NCI-H1417 treated with DMSO at 0.1 percent for 48 hours (cell line): ENCODE data around the gene CARMIL1.

Experiments used
- DNase-seq: peaks from one replicate; lab custom pipeline; 2025; lab: John Stamatoyannopoulos, UW

The CARMIL1 gene

DNA sequence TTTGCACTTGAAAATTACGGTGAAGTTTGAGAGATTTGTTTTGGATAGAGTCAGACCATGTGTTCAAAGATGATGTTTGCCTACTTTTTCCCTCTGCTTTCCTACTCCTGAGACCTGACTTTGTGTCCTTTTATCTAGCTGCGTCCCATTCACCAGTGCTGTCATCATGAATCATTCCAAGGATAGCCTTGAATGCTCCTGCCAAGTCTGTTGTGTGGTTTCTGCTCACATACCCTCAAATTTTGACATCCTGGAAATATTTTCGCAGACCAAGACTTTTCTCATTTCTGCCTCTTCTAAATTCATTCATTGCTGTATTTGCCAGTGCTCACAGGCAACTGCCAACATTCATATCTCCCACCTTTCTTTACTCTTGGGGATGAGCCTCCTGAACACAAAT is 197.0 kb downstream of the CARMIL1 start:
- DNase-seq: no peak

DNA sequence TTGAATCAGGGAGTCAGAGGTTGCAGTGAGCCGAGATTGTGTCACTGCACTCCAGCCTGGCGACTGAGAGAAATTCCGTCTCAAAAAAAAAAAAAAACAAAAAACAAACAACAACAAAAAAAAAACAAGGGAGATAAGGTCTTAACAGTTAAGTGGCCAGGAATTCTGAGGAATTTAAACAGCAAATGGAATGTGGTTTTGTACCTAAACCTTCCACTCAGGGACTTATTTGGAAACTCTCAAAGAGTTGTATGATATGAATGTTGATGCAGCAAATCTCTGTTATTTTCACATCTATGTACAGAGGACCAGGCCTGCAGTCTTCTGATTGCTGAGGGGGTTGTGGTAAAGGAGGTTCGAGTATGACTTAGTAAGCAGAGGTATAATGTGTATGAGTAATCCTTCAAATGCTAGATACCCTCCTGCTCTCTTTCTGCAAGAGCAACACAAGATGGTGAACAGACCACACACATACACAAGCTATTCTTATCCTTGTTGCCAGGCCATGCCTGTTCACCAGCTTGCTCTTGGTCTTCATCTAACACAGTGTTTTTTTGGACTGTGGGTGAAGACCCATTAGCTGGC is 197.9 kb downstream of the CARMIL1 start:
- DNase-seq: no peak

DNA sequence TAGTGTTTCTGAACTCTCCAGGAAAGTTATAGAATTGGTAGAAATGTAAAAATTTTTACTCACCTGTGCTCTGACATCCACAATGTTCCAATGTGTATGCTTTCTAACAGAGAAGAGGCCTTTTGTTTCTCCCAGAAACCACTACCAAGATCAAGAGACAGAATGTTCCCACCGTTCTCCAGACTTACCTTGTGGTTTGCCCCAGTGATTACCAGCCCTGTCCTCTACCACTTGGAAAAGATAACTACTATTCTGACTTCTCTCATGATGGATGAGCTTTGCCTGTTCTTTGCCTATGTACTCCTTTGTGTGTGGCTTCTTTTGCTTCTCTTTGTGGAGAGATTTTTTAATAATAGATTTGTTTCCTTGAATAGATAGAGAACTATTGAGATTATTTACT is 199.8 kb downstream of the CARMIL1 start:
- no peak for DNase-seq

DNA sequence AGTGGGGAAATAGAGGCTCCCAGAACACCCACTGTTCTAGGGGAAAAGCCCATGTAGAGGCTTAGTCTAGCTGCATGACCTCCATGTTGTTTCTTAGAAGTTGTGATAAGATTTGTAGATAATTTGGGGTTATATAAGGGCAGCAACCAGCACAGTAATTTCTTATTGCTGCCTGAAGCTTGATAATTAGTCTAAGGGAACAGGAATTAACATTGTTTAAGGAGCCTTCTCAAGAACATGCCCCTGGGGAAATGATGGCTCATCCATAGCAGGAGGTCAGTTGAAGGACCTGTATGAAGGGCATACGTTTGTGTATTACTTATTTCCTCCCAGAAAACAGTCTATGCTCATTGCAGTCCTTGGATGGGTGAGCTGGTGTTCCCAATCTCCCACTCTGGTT is 202.1 kb downstream of the CARMIL1 start:
- DNase-seq: no peak

DNA sequence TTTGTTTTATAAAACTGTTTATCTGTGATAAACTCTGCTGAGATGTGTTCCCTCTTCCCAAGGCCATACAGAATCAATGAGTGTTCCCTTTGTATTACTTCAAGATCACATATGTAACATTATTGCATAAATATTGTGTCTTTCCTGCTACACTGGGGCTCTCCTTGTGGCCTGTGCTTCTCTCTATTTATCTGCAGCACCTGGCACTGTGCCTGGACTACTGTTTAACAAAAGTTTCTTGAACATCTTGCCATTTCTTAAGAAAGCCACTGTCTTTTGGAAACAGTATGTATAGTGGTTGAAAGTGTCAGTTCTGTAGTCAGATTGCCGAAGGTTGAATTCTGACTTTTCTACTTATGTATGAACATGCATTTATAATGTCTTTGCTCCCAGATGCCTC is 203.8 kb downstream of the CARMIL1 start:
- DNase-seq: no peak

DNA sequence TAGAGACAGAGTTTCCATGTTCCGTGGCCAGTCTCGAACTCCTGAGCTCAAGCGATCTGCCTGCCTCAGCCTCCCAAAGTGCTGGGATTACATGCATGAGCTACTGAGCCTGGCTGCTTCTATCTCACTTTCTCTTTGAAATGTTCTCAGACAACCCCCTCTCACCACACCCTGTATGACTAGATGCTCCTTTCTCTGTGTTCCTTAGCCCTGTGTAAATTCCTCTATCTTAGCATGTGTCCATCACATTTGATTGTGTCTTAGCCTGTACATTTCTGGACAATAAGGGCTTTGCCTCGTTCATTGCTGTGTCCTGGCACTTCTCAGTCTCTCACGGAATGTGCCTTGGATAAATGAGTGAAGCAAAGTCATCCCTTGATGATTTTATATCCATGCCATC is 204.8 kb downstream of the CARMIL1 start:
- DNase-seq: no peak

DNA sequence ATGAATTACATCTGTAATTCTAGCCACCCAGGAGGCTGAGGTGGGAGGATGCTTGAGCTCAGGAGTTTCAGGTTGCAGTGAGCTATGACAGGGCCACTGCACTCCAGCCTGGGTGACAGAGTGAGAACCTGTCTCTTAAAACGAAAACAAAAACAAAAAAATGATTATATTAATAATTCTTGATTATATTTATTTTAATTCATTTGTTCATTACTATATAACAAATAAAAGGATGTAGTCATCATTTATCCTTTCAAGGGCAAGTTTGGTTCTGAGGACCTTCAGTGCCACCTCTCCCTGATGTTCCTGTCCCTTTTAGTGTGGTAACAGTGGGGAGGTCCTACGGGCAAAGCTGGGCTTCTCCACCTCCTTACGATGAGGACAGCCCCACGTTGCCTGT is 205.7 kb downstream of the CARMIL1 start:
- DNase-seq: no peak

DNA sequence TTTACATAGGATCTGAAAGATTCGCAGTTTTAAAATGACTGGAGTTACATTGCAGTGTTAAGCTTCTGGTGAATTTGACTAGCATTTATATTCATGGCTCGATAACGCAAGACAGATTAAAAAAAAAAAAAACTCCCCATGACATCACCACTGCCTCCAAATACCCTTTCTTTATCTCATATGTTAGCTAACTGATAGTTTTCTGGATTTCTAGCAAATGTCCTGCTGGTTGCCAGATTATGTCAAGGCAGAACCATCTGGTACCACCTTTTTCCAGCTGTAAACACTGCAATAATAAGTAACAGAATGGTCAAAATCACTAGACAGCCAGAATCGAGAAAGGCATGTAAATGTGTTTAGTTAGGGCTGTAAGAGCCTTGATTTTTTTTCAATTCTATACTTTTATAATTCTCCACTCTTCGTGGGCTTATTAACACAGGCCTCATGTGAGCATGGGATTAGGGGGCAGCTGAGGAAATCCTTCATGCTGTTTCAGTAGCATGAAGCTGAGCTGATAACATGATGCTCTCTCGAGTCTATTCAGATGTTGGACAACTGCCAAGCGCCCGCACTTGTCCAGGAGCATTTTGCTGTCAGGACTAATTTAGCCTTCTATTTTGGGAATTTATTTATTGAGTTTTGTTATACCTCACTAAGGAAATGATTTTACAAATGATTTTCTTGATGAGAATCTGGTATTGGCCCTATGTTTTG is 206.8 kb downstream of the CARMIL1 start:
- DNase-seq: peak; percentile 36

DNA sequence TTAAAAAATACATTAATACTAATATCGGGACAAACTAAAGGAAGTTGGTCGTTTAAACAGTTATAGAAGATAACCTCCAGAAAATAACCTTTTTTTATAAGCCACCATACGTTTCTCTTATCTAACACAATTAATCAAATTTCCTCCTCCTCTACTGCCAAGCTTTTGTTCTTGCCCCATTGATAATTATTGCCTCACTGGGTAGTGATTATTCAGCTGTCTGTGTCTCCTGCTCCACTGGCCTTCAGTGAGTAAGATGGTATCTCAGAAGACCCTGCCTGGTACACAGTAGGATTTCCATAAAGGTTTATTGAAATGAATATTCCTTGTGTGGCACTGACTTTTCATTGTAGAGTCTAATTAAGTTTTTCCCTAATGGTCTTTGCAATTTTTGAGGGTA is 207.4 kb downstream of the CARMIL1 start:
- no peak for DNase-seq

DNA sequence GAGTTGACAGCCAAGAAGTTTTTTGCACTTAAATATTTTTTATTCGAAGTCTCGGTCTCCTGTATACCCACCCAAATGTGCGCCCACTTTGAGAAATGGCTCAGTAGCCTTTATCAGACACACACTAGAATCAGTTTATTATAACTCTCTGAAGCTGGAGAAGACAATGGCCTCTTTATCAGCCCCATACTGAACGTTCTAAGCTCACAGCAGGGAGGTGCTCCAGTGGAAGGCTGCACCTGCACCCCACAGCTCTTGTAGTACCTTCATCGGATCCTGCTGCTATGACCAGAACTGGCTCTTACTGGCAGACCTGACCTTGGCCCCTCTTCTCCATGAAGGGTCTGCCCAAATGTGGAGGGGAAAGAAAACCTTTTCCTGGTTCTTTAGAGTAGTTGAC is 207.8 kb downstream of the CARMIL1 start:
- no peak for DNase-seq

DNA sequence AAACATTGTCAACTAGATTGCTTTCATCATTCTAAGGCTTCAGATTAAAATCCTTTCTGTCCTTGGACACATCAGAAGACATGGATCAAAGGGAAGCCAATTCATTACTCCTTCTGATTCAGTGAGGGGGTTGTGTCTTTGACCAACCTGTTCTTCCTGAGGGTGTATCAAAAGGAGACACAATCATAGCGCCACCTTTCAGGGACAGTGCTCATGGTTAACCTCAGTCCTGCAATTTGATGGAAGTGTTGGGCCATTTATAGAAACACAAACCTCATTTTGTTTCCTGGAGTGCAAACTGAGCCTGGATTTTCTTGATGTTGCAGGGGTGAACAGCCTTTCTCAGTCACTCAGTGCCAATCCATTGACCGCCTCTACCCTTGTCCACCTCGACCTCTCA is 209.0 kb downstream of the CARMIL1 start:
- DNase-seq: no peak

DNA sequence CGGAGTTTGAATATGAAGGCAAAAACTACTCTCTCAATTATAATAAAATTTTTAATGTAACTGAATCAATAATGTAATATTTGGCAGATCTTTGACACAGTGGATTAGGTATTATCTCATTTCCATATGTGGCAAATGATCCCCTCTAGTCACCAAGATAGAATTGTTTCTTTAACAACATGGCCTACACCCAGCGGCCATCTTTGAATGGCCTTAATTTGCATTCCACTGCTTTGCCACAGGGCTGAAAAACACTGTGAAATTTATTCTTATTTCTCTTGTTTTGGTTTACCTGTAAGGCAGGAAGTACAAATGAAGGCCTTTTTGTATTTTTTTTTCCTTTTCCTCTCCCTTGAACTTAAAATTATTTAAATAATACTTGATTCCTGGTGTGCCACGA is 210.2 kb downstream of the CARMIL1 start:
- no peak for DNase-seq

DNA sequence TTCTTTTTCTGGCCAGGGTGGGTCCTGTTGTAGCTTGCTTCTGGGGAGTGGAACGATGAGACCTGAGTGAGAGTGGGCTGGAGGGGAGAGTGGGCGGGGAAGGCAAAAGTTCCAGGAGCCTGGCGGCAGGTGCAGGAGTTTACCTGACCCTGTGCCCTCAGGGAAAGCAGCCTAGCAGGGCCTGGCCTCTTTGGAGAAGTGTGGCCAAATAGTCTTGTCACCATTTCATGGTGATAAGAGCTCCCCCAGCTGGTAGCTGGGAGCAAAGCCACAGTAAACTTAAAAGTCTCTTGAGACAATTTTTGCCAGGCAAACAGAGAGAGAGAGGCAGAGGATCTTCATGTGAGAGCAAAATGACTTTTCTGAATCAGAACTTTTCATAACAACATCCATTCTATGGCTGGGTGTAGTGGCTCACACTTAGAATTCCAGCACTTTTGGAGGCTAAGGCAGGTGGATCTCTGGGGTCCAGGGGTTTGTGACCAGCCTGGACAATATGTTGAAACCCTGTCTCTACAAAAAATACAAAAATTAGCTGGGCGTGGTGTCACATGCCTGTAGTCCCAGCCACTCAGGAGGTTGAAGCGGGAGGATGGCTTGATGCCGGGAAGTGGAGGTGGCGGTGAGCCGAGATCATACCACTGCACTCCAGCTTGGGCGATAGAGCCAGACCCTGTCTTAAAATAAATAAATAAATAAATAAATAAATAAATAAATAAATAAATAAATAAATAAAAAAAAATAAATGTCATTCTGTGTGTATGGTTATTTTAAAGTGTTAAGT is 211.0 kb downstream of the CARMIL1 start:
- peak; percentile 18 for DNase-seq

DNA sequence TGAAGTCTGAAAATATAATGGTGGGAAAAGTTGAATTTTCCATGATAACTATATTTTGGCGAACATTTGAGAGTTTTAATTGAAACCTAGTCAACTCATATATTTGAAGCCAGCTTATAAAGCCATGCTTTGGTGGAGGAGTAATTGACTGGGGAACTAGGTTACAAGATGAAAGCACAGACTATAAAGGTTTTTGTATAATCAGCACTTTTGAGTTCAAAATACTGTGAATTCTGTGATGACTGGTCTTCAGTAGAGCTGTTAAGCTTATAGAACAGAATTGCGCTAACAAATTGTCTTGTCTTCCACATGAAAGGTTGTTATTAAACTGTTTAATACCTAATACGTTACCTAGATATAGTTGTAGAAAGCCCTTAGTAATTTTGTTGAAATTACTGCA is 213.8 kb downstream of the CARMIL1 start:
- no peak for DNase-seq

DNA sequence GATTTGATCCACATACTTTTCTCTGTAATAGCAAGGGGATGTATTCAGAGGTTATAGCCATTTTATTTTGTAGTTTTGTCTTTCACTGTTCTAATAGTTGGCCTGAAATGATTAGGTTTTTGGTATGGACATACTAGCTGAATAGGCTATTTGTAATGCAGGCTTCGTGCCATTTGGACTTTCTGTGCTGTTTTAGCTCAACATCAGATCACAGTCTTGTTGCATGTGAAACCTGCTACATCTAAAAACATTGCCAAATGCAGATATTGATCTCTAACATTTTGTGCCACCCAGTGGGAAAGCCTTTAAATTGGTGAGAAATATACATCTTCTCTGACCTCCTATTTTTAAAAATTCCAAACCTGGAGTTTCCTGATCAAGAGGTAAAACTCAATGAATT is 215.3 kb downstream of the CARMIL1 start:
- DNase-seq: no peak

DNA sequence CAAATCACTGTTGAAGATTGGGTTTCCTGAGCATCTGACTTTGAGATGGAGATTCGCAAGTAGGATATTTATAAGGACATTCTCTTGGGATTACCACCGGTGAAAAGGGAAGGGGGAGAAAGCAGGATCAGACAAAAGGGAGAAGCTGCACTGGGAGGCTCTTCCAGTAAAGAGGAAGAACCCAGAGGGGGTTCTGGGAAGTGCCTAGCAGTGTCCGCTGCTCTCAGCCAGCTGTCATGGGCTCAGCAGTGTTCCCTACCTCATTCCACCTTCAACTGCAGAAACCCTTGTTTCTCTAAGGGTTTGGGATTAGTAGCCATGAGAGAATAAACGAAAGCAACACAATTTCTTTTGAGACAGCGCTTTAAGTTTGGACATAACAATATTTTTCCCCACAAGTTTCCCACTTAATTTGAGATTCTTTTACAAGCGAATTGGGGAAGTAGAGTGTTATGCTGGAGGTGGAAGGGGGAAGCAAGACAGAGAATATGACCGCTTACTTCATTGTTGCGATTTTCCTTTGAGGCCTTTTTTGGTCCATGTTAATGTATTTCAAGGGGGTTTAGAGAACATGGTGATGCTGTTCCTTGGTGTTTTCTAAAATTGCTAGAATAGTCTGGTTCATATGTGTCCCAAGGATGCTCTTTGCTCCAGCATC is 218.3 kb downstream of the CARMIL1 start:
- no peak for DNase-seq

DNA sequence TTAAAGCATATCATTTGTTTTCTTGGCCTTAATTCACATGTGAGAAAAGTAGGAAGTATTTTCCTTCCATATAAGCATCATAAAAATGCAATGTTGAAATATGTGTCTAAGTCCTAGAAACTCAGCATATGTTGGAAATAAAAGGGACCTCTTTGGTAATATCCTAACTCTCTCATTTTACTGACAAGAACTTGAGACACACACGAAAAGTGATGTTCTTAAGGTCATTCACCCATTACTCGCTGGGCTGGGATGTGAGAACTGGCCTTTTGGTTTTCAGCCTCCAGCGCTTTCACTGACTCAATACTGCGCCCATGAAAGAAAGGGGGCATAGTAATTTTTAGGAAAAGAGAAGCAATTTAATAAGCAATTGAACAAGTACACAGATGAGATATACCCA is 219.3 kb downstream of the CARMIL1 start:
- no peak for DNase-seq

DNA sequence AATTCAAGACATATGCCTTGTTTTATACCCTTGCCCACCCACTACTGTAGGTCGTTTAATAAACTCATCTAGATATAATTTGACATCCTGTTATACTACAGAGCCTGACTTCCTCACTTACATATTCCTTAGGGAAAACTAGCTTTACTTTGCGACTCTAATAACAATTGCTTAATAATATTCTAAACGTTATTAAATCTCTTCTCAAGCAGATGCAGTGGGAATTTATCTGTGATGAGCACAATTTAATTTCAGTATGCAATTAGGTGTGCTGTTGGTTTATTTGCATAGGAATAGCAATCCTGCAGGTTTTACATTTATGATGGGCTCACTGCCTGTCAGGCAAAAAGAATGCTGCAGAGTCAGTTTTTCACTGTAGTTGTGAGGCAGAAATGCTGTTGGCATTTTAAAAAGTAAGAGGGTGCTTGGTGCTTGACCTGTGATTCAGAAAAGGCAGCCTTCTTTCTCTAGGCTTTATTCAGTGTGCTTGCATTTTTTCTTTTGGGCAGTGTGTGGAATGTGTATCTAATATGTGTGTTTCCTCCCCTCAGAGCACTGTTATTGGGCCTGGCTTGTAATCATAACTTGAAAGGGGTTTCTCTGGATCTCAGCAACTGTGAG is 220.6 kb downstream of the CARMIL1 start:
- DNase-seq: no peak

DNA sequence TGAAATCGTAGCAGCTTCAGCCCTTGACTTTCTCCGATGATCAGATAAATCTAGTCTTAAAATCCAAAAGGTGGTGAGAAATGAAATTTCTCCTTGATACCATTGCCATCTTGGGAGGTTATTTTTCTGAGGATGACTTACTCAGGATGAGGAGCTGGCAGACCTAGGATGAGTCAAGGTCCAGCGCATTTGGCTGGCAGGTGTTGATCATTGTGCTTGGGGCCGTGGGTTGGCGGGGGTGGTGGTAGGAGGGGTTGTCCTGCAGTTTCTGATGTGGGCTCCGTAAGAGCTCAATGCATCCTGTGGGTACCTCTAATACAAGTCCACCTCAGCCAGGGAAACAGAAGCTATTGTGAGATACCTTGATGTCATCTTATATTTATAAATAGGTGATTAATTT is 224.5 kb downstream of the CARMIL1 start:
- no peak for DNase-seq

DNA sequence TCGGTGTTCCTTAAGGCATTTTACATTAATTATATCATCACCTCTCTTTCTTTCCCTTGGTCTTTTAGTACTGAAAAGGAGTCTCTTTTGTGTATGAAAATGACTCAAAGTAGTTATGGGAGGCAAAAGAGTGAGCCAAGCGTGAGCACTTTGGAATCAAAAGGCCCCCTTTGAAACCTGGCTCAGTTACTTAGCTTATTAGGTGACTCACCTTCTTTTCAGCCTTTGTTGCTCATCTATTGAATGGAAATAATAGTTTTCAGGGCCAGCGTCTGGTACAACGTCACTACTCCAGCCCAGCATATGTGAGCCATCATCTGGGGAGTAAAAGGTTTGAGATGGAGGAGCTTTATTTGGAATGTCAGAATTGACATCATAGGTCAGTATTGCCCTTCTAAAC is 225.5 kb downstream of the CARMIL1 start:
- DNase-seq: no peak

DNA sequence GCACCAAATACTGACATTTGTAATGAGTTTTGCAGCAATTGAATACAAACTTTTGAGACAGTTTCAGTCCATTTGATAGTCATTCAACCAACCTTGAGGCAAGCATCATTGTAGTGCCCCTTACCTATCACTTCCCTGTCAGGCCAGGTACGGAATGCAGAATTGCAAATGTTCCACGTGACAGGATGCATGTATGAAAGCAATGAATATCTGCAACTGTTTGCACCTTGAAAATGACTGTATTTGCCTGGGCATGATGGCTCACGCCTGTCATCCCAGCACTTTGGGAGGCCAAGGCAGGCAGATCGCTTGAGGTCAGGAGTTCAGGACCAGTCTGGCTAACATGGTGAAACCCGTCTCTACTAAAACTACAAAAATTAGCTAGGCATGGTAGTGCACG is 226.8 kb downstream of the CARMIL1 start:
- no peak for DNase-seq

DNA sequence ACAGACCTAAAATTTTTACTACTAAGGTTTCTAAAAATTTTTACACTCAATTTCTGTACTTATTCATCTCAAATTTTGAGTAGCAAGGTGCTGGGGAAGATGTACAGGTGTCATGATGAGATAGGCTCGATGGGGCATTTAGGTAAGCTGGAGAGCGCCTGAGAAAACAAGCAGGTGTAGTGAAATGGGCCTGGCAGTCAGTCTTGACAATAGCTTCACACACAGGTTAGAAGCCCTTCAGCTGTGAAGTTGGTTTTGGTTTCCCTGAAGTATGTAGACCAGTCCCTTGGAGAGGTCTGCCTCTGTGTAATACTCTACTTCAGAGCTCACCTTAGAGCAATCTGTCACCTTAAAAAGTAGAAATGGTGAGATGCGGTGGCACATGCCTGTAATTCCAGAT is 228.9 kb downstream of the CARMIL1 start:
- no peak for DNase-seq
